ENCODE results near the gene NEURL1.

GRCh38 chr10:103476046-103476768 is 17.3 kb upstream of the NEURL1 start:
- peak; percentile 89 for TF ChIP-seq CTCF (conservative IDR thresholded peaks at IDR 0.05; ENCODE audit: low read length)
- no peak for TF ChIP-seq EZH2phosphoT487 (IDR thresholded peaks at IDR 0.05; ENCODE audit: borderline replicate concordance)
